ENCODE results near the gene ATXN7L3.

DNA sequence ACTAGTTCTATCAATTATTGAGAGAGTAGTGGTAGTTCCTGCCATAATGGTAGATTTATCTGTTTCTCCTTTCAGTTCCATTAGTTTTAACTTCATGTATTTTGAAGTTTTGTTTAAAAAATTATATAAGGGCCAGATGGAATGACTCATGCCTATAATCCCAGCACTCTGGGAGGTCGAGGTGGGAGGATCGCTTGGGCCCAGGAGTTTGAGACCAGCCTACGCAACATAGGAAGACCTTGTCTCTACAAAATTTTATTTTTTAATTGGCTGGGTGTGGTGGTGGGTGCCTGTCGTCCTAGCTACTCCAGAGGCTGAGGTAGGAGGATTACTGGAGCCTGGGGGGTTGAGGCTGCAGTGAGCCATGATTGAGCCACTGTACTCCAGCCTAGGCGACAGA lies 33.9 kb upstream of the ATXN7L3 start:
- TF ChIP-seq, protein P1, sequence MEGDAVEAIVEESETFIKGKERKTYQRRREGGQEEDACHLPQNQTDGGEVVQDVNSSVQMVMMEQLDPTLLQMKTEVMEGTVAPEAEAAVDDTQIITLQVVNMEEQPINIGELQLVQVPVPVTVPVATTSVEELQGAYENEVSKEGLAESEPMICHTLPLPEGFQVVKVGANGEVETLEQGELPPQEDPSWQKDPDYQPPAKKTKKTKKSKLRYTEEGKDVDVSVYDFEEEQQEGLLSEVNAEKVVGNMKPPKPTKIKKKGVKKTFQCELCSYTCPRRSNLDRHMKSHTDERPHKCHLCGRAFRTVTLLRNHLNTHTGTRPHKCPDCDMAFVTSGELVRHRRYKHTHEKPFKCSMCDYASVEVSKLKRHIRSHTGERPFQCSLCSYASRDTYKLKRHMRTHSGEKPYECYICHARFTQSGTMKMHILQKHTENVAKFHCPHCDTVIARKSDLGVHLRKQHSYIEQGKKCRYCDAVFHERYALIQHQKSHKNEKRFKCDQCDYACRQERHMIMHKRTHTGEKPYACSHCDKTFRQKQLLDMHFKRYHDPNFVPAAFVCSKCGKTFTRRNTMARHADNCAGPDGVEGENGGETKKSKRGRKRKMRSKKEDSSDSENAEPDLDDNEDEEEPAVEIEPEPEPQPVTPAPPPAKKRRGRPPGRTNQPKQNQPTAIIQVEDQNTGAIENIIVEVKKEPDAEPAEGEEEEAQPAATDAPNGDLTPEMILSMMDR (conservative IDR thresholded peaks at IDR 0.05 in 1 of 2, IDR thresholded peaks at IDR 0.05 in 1 of 2; ENCODE audit: extremely low read depth in 1 of 2, insufficient read depth in 1 of 2, low read depth in 1 of 2, low read length in 2 of 2), result no peak
- no peak for TF ChIP-seq EZH2 (IDR thresholded peaks at IDR 0.05; ENCODE audit: borderline replicate concordance, low read length)
